ENCODE measurements around the gene CRPPA. TPM values are rescaled to one million over a fixed set of nuclear protein-coding genes. Genes with fewer than 3 reads are reported as not detected.
"Not testable (repeated sequence)": the region's sequence is repeated elsewhere in the genome, so short reads cannot be mapped to it uniquely, and the experiment has no call there.

Gene CRPPA
- total RNA-seq, 1 donor from 2014 or later: 2.6 TPM

GRCh38 chr7:16383103-16383502 is 38.2 kb downstream of the CRPPA start:
- not testable (repeated sequence) for H3K27ac ChIP-seq; H4K20me1 ChIP-seq (ENCODE audit: low read depth); H3K27ac Mint-ChIP-seq; H3K36me3 ChIP-seq; H3K9me3 ChIP-seq (ENCODE audit: low read depth); H3K4me1 Mint-ChIP-seq; H3K4me3 Mint-ChIP-seq; H3K27me3 Mint-ChIP-seq (ENCODE audit: insufficient read depth, low read depth); DNase-seq (ENCODE audit: low spot score); H3K9ac ChIP-seq; H3K79me2 ChIP-seq (ENCODE audit: low read depth); H3K36me3 Mint-ChIP-seq; H3K27me3 ChIP-seq; H3K4me1 ChIP-seq; H2AFZ ChIP-seq (replicated peaks); H3K4me2 ChIP-seq; H3K4me3 ChIP-seq; H3F3A ChIP-seq (ENCODE audit: low read depth)
- H3K9me3 Mint-ChIP-seq: peaks cover 20% of the 10 kb centered on the region

Small RNAs within 50 kb of the gene (small RNA-seq; reads per million reads assigned to genes)
- not detected for gene AC005014.3

Other genes starting within 250 kb of the CRPPA start
- 1.9 TPM in 2 replicates for gene SOSTDC1, start 44.2 kb upstream of the CRPPA start, total RNA-seq (ENCODE audit: low replicate concordance)
- not detected in 2 replicates for gene LRRC72, start 105.3 kb upstream of the CRPPA start, total RNA-seq (ENCODE audit: low replicate concordance)
- 47.7 and 68.5 TPM in 2 replicates for gene ANKMY2, start 224.2 kb upstream of the CRPPA start, total RNA-seq (ENCODE audit: low replicate concordance)
- 100 and 126 TPM in 2 replicates for gene BZW2, start 224.6 kb upstream of the CRPPA start, total RNA-seq (ENCODE audit: low replicate concordance)